Neuronal stem cell (in vitro differentiated cells): ENCODE results near the gene DCAF4.

Source experiments
- DNase-seq: peaks from one replicate; pipeline ENCODE4 v3.0.0-alpha.2; 2013; ENCODE audit warnings: low spot score
- H2AFZ ChIP-seq: one replicate; pipeline ENCODE4 v1.6.1; 2013; ENCODE audit warnings: mild to moderate bottlenecking, low read length, inconsistent platforms
- H2AK5ac ChIP-seq: 2 replicates; pipeline ENCODE4 v1.6.1; 2013; ENCODE audit warnings: low read depth, mild to moderate bottlenecking, inconsistent platforms, low read length, moderate library complexity, mixed read lengths
- H2BK120ac ChIP-seq: 2 replicates; pipeline ENCODE4 v1.6.1; 2013; ENCODE audit warnings: low read depth, mild to moderate bottlenecking, inconsistent platforms, low read length, moderate library complexity, mixed read lengths
- H2BK12ac ChIP-seq: one replicate; pipeline ENCODE4 v1.6.1; 2013; ENCODE audit warnings: low read length, inconsistent platforms
- H2BK15ac ChIP-seq: 2 replicates; pipeline ENCODE4 v1.6.1; 2013; ENCODE audit warnings: mild to moderate bottlenecking, low read length, inconsistent platforms, mixed read lengths
- H2BK5ac ChIP-seq: one replicate; pipeline ENCODE4 v1.6.1; 2013; ENCODE audit warnings: inconsistent platforms, mild to moderate bottlenecking, low read length, moderate library complexity
- H3K14ac ChIP-seq: one replicate; pipeline ENCODE4 v1.6.1; 2013; ENCODE audit warnings: low read length, inconsistent platforms
- H3K18ac ChIP-seq: 2 replicates; pipeline ENCODE4 v1.6.1; 2013; ENCODE audit warnings: low read length, inconsistent platforms
- H3K23ac ChIP-seq: 2 replicates; pipeline ENCODE4 v1.6.1; 2013; ENCODE audit warnings: low read depth, mild to moderate bottlenecking, mixed read lengths, low read length, inconsistent platforms; ENCODE audit not compliant: poor library complexity
- H3K27ac ChIP-seq: replicated peaks from 3 replicates; pipeline ENCODE4 v1.5.1; 2013; ENCODE audit warnings: low read length, inconsistent platforms
- H3K27me3 ChIP-seq, 3 experiments: 2 replicates each; pipeline ENCODE4 v1.6.1; 2013; ENCODE audit warnings: low read length in 3 of 3, mild to moderate bottlenecking in 2 of 3, inconsistent platforms in 1 of 3, low read depth in 1 of 3, mixed read lengths in 1 of 3, moderate library complexity in 1 of 3; ENCODE audit not compliant: control insufficient read depth in 3 of 3, insufficient read depth in 3 of 3
- H3K36me3 ChIP-seq, 2 donors: replicated peaks in 1 of 2; 2 replicates each; pipeline ENCODE4 v1.6.1; 2013; ENCODE audit warnings: low read length in 2 of 2; ENCODE audit not compliant: control insufficient read depth in 2 of 2, insufficient read depth in 2 of 2
- H3K4ac ChIP-seq: 2 replicates; pipeline ENCODE4 v1.6.1; 2013; ENCODE audit warnings: inconsistent platforms, mild to moderate bottlenecking, low read length, moderate library complexity
- H3K4me1 ChIP-seq, 2 donors: 1 replicate in 1 of 2; 2 replicates in 1 of 2; pipeline ENCODE4 v1.6.1; 2013; ENCODE audit warnings: low read length in 2 of 2, low read depth in 1 of 2; ENCODE audit not compliant: control insufficient read depth in 2 of 2, insufficient read depth in 1 of 2
- H3K4me2 ChIP-seq: one replicate; pipeline ENCODE4 v1.6.1; 2013; ENCODE audit warnings: mild to moderate bottlenecking, low read length, inconsistent platforms; ENCODE audit not compliant: insufficient read depth, poor library complexity, severe bottlenecking
- H3K4me3 ChIP-seq, 2 donors: 2 replicates each; pipeline ENCODE4 v1.5.1; 2013; ENCODE audit warnings: low read length in 2 of 2, mild to moderate bottlenecking in 2 of 2, inconsistent platforms in 1 of 2, moderate library complexity in 1 of 2
- H3K79me1 ChIP-seq: one replicate; pipeline ENCODE4 v1.6.1; 2013; ENCODE audit warnings: low read depth, mild to moderate bottlenecking, inconsistent platforms, low read length, moderate library complexity
- H3K9ac ChIP-seq: one replicate; pipeline ENCODE4 v1.6.1; 2013; ENCODE audit warnings: mild to moderate bottlenecking, low read depth, low read length, inconsistent platforms; ENCODE audit not compliant: poor library complexity
- H3K9me3 ChIP-seq, 2 donors: replicated peaks in 1 of 2; 2 replicates each; pipeline versions ENCODE3 to v1.6.1; 2013; ENCODE audit warnings: low read length in 2 of 2, mild to moderate bottlenecking in 2 of 2, inconsistent platforms in 1 of 2, low read depth in 1 of 2, mixed read lengths in 1 of 2, moderate library complexity in 1 of 2; ENCODE audit not compliant: control insufficient read depth in 2 of 2, insufficient read depth in 1 of 2
- H4K8ac ChIP-seq: one replicate; pipeline ENCODE4 v1.6.1; 2013; ENCODE audit warnings: low read depth, mild to moderate bottlenecking, inconsistent platforms, low read length, moderate library complexity
- H4K91ac ChIP-seq: one replicate; pipeline ENCODE4 v1.6.1; 2013; ENCODE audit warnings: low read length, low read depth, mild to moderate bottlenecking, inconsistent platforms; ENCODE audit not compliant: poor library complexity
- WGBS, 2 donors: extraction: QIAGEN DNeasy Blood & Tissue Kit; methylation state at CpG; one replicate each; pipeline ENCODE4 v1.1.7; 2013; ENCODE audit warnings: missing lambda C conversion rate in 2 of 2, mixed read lengths in 1 of 2; ENCODE audit not compliant: insufficient read length in 2 of 2, insufficient replicate concordance in 1 of 2; ENCODE audit errors: extremely low coverage in 2 of 2; 5-methylcytosine and 5-hydroxymethylcytosine counted together

The DCAF4 gene

DNA sequence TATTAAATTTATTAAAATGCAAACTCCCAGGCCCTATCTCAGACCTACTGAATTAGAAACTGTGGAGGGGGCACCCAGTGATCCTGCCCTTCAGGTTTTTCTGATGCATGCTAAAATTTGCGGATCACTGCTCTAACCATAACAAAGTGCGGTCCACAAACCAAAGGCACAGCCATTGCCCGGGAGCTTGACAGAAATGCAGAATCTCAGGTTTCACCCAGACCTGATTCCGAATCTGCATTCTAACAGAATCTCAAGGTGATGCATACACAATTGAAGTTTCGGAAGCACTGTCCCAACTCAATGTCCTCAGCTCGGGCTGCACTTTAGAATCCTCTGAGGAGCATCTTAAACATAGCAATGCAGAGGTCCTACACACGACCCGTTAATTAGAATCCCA lies 54.6 kb downstream of the DCAF4 start:
- H3K18ac ChIP-seq = no peak overlapping the region
- peaks cover 7 to 41% of the 10 kb centered on the region in 2 donors for H3K36me3 ChIP-seq
- H2BK120ac ChIP-seq = no peak overlapping the region

DNA sequence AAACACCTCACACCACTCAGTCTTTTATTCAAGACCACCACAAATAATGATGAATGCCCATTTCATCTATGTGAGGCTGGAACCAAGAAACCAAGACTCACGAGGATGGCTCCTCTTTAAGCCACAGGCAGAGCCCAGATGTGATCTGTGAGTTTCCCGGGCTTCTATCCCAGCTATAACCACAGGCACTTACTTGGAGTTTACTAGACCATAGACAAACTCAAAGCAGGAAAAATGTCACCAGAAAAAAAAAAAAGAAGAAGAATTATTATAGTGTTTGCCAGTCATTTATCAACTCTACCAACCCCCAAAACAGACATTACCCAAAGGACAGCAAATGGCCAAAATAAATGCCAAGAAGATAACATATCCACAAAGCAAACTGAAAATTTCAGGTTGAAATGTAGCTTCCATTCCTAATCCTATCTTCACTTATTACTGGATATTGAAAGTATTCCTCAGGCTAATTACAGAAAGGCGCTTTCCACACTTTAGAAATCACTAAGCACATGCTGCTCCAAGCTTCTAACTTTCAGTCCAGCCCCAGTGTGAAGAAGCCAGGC lies 56.0 kb downstream of the DCAF4 start:
- Histone ChIP-seq H3K27me3 (no peaks in the 10 kb centered on the region), H3K4me1 (peaks cover 0 to 9% of the 10 kb centered on the region in 2 donors), H3K23ac (no peak overlapping the region), H3K79me1 (no peaks in the 10 kb centered on the region), H3K4ac (no peak overlapping the region), H2BK120ac (no peak overlapping the region), H4K8ac (no peak overlapping the region), H4K91ac (no peak overlapping the region), H2BK12ac (no peak overlapping the region), H2AK5ac (no peak overlapping the region), H3K14ac (no peak overlapping the region), H3K9me3 (peaks cover 0 to 2% of the 10 kb centered on the region in 2 donors), H2AFZ (no peak overlapping the region), H3K36me3 (peaks cover 6 to 39% of the 10 kb centered on the region in 2 donors), H2BK5ac (no peak overlapping the region), H3K4me2 (no peak overlapping the region), H3K4me3 (no peak overlapping the region), H3K9ac (no peak overlapping the region), H3K27ac (no peak overlapping the region), H2BK15ac (no peak overlapping the region), H3K18ac (no peak overlapping the region)
- no CpG with 5 or more reads among the region's 3 CpGs for WGBS, 2 donors
- no peak for DNase-seq

More for the DNA sequence above, 54.6 kb downstream of the DCAF4 start:
- Histone ChIP-seq H3K4ac (no peak overlapping the region), H3K4me3 (no peak overlapping the region), H3K4me1 (no peaks in the 10 kb centered on the region), H3K23ac (no peak overlapping the region), H3K27me3 (no peaks in the 10 kb centered on the region), H3K9ac (no peak overlapping the region), H2AK5ac (no peak overlapping the region), H2BK15ac (no peak overlapping the region), H3K4me2 (no peak overlapping the region), H3K9me3 (peaks cover 0 to 2% of the 10 kb centered on the region in 2 donors), H2BK5ac (no peak overlapping the region), H3K14ac (no peak overlapping the region), H4K8ac (no peak overlapping the region), H3K27ac (no peak overlapping the region), H2AFZ (no peak overlapping the region), H2BK12ac (no peak overlapping the region), H4K91ac (no peak overlapping the region), H3K79me1 (no peaks in the 10 kb centered on the region)
- no peak for DNase-seq
- WGBS, 2 donors = no CpG with 5 or more reads among the region's 8 CpGs

DNA sequence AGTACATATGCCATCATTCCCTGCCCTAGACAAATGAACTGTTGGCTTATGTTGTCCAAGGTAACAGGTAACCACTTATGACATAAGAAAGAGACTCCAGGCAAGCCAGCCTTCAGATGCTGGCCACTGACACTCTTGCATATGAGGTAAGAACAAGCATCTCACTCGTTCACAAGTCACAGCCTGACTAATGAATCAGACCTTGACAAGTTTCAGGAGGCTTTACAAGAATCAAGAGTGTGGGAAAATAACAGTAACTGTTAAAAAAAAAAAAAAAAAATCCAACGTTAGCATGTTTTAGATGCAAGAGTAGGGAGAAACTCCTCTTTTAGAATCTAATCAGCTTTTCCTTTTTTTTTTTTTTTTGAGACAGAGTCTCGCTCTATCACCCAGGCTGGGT lies 60.0 kb downstream of the DCAF4 start:
- Histone ChIP-seq H2AFZ (no peak overlapping the region), H3K18ac (no peak overlapping the region), H3K9me3 (no peaks in the 10 kb centered on the region), H3K79me1 (no peaks in the 10 kb centered on the region), H3K36me3 (peaks cover 2 to 20% of the 10 kb centered on the region in 2 donors), H3K4me2 (no peak overlapping the region), H3K4ac (no peak overlapping the region), H4K8ac (no peak overlapping the region), H3K27me3 (no peaks in the 10 kb centered on the region), H3K23ac (no peak overlapping the region), H3K4me1 (peaks cover 0 to 15% of the 10 kb centered on the region in 2 donors), H2BK15ac (no peak overlapping the region), H2BK5ac (no peak overlapping the region), H3K4me3 (no peak overlapping the region), H3K14ac (no peak overlapping the region), H2AK5ac (no peak overlapping the region), H4K91ac (no peak overlapping the region), H3K9ac (no peak overlapping the region), H3K27ac (no peak overlapping the region), H2BK12ac (no peak overlapping the region), H2BK120ac (no peak overlapping the region)
- DNase-seq = no peak
- WGBS, 2 donors = no CpG with 5 or more reads among the region's 3 CpGs

DNA sequence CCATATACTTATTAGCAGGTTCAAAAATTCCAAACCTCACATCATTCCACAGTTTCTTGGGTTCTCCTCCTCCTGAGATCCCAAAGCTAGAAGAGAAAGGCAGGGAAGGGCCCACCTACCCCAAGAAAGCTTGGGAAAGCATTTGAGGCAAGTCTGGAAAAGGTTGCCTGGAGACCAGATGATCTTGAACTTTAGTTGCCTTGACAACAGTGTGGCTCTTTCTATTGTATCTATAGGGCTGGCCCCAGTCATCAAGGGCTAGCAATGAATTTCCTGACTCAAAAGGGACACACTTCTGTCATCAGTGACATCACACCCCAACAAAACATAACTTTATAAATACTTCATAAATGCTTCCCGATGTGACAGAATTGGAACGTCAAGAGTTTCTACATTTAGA lies 60.6 kb downstream of the DCAF4 start:
- Histone ChIP-seq H3K9me3 (no peaks in the 10 kb centered on the region), H3K14ac (no peak overlapping the region), H2BK15ac (no peak overlapping the region), H3K4ac (no peak overlapping the region), H2AK5ac (no peak overlapping the region), H3K36me3 (peaks cover 4 to 13% of the 10 kb centered on the region in 2 donors), H3K18ac (no peak overlapping the region), H3K27me3 (no peaks in the 10 kb centered on the region), H4K8ac (no peak overlapping the region), H2BK120ac (no peak overlapping the region), H3K4me2 (no peak overlapping the region), H3K4me3 (no peak overlapping the region), H3K79me1 (no peaks in the 10 kb centered on the region), H3K4me1 (peaks cover 0 to 15% of the 10 kb centered on the region in 2 donors), H2BK5ac (no peak overlapping the region), H3K9ac (no peak overlapping the region), H3K23ac (no peak overlapping the region), H4K91ac (no peak overlapping the region), H2AFZ (no peak overlapping the region), H3K27ac (no peak overlapping the region), H2BK12ac (no peak overlapping the region)
- DNase-seq = no peak
- WGBS, 2 donors = no CpG with 5 or more reads among the region's 2 CpGs
